T-helper 9 cell (primary cell): ENCODE measurements around the gene IRS1.

Source experiments
- DNase-seq: peaks from one replicate; pipeline ENCODE4 v3.0.0-alpha.2; 2020

IRS1 gene

GRCh38 chr2:226720948-226721347 lies 78.7 kb downstream of the IRS1 start:
- no peak for DNase-seq

- DNase-seq, result no peak
Observed at GRCh38 chr2:226717719-226718118, 81.9 kb downstream of the IRS1 start.

- DNase-seq, result no peak
Observed at GRCh38 chr2:226716126-226716525, 83.5 kb downstream of the IRS1 start.

GRCh38 chr2:226715347-226715990 lies 84.2 kb downstream of the IRS1 start:
- no peak for DNase-seq

- DNase-seq, result no peak
Observed at GRCh38 chr2:226712941-226713340, 86.7 kb downstream of the IRS1 start.

GRCh38 chr2:226711606-226712296 lies 87.9 kb downstream of the IRS1 start:
- no peak for DNase-seq

GRCh38 chr2:226707499-226707898 lies 92.1 kb downstream of the IRS1 start:
- no peak for DNase-seq

- DNase-seq, result no peak
Observed at GRCh38 chr2:226705965-226706364, 93.7 kb downstream of the IRS1 start.

- DNase-seq, result no peak
Observed at GRCh38 chr2:226705133-226705886, 94.3 kb downstream of the IRS1 start.

GRCh38 chr2:226703514-226703913 lies 96.1 kb downstream of the IRS1 start:
- no peak for DNase-seq

GRCh38 chr2:226702376-226702775 lies 97.2 kb downstream of the IRS1 start:
- no peak for DNase-seq

GRCh38 chr2:226701052-226701451 lies 98.6 kb downstream of the IRS1 start:
- DNase-seq, result no peak

- DNase-seq, result no peak
Observed at GRCh38 chr2:226699321-226699720, 100.3 kb downstream of the IRS1 start.

- DNase-seq, result no peak
Observed at GRCh38 chr2:226698671-226699070, 100.9 kb downstream of the IRS1 start.

- no peak for DNase-seq
Observed at GRCh38 chr2:226694586-226695284, 104.9 kb downstream of the IRS1 start.

GRCh38 chr2:226694149-226694548 lies 105.5 kb downstream of the IRS1 start:
- DNase-seq, result no peak

GRCh38 chr2:226693521-226693920 lies 106.1 kb downstream of the IRS1 start:
- no peak for DNase-seq

- DNase-seq, result no peak
Observed at GRCh38 chr2:226692521-226693126, 107.0 kb downstream of the IRS1 start.

- no peak for DNase-seq
Observed at GRCh38 chr2:226691255-226691654, 108.4 kb downstream of the IRS1 start.

GRCh38 chr2:226690461-226691024 lies 109.1 kb downstream of the IRS1 start:
- no peak for DNase-seq

GRCh38 chr2:226687641-226688253 lies 111.9 kb downstream of the IRS1 start:
- DNase-seq, result no peak

- DNase-seq, result no peak
Observed at GRCh38 chr2:226684563-226684959, 115.1 kb downstream of the IRS1 start.
